CD14-positive monocyte (primary cell): ENCODE results near the gene TXNRD1. TPM values are rescaled to one million over a fixed set of nuclear protein-coding genes. Genes with fewer than 3 reads are reported as not detected.
"Not testable (repeated sequence)": the region's sequence is repeated elsewhere in the genome, so short reads cannot be mapped to it uniquely, and the experiment has no call there.

Experiments
- DNase-seq, 3 donors: peaks; one replicate each; pipeline ENCODE4 v3.0.0-alpha.2; 2011 to 2022
- H2AFZ ChIP-seq: 2 replicates; pipeline ENCODE4 v1.6.0; 2012; ENCODE audit warnings: mild to moderate bottlenecking, low read depth, low read length, inconsistent platforms; ENCODE audit not compliant: insufficient read depth, poor library complexity, severe bottlenecking
- H3K27ac ChIP-seq, 2 donors: 1 replicate in 1 of 2; 2 replicates in 1 of 2; pipeline ENCODE4 v1.5.1; 2012 to 2013; ENCODE audit warnings: low read length in 2 of 2, control low read depth in 1 of 2, inconsistent platforms in 1 of 2, low read depth in 1 of 2, mild to moderate bottlenecking in 1 of 2
- H3K27me3 ChIP-seq, 2 donors: one replicate each; pipeline versions ENCODE4 v1.6.0 to v1.6.1; 2011 to 2013; ENCODE audit warnings: low read length in 2 of 2; ENCODE audit not compliant: control insufficient read depth in 2 of 2, insufficient read depth in 2 of 2
- H3K36me3 ChIP-seq, 2 donors: replicated peaks in 1 of 2; 1 replicate in 1 of 2; 2 replicates in 1 of 2; pipeline versions ENCODE4 v1.5.1 to v1.6.1; 2012 to 2013; ENCODE audit warnings: low read length in 2 of 2, control low read depth in 1 of 2, inconsistent platforms in 1 of 2, mild to moderate bottlenecking in 1 of 2; ENCODE audit not compliant: insufficient read depth in 2 of 2, control insufficient read depth in 1 of 2
- H3K4me1 ChIP-seq, 2 donors: 1 replicate in 1 of 2; 2 replicates in 1 of 2; pipeline versions ENCODE4 v1.5.1 to v1.6.1; 2012 to 2013; ENCODE audit warnings: low read length in 2 of 2, control low read depth in 1 of 2, inconsistent platforms in 1 of 2, mild to moderate bottlenecking in 1 of 2, moderate library complexity in 1 of 2; ENCODE audit not compliant: insufficient read depth in 2 of 2, control insufficient read depth in 1 of 2
- H3K4me2 ChIP-seq: replicated peaks from 2 replicates; pipeline ENCODE3; 2012; ENCODE audit warnings: low read length, moderate library complexity, mild to moderate bottlenecking; ENCODE audit not compliant: poor library complexity, severe bottlenecking; ENCODE audit errors: extremely low read depth
- H3K4me3 ChIP-seq, 3 experiments: fragments of 200-600 bp in 1 of 3; sonication (generic) in 1 of 3; replicated peaks in 1 of 3; 1 replicate in 2 of 3; 2 replicates in 1 of 3; pipeline ENCODE4 v1.5.1; 2011 to 2013; ENCODE audit warnings: low read length in 3 of 3, mild to moderate bottlenecking in 3 of 3, control low read depth in 2 of 3, low read depth in 2 of 3, inconsistent platforms in 1 of 3, moderate library complexity in 1 of 3
- H3K79me2 ChIP-seq: 2 replicates; pipeline ENCODE4 v1.6.0; 2012; ENCODE audit warnings: mild to moderate bottlenecking, control low read depth, inconsistent platforms, low read length, moderate library complexity; ENCODE audit not compliant: insufficient read depth
- H3K9ac ChIP-seq: 2 replicates; pipeline ENCODE4 v1.6.0; 2017; ENCODE audit warnings: low read length, mild to moderate bottlenecking; ENCODE audit not compliant: insufficient read depth, poor library complexity, severe bottlenecking
- H3K9me3 ChIP-seq, 2 donors: replicated peaks in 1 of 2; 1 replicate in 1 of 2; 2 replicates in 1 of 2; pipeline versions ENCODE4 v1.5.1 to v1.6.1; 2012 to 2013; ENCODE audit warnings: low read length in 2 of 2, control low read depth in 1 of 2; ENCODE audit not compliant: control insufficient read depth in 1 of 2, insufficient read depth in 1 of 2
- H4K20me1 ChIP-seq: 2 replicates; pipeline ENCODE4 v1.6.0; 2012; ENCODE audit warnings: mild to moderate bottlenecking, low read length, control low read depth, moderate library complexity; ENCODE audit not compliant: insufficient read depth
- H3K27ac Mint-ChIP-seq, 7 donors: one replicate each; pipeline ENCODE4 v1.8.0; 2020; ENCODE audit warnings: mild to moderate bottlenecking in 7 of 7, mixed read lengths in 7 of 7, moderate library complexity in 6 of 7, inconsistent platforms in 2 of 7
- H3K27me3 Mint-ChIP-seq, 3 donors: one replicate each; pipeline ENCODE4 v1.8.0; 2021 to 2022; ENCODE audit warnings: low read depth in 3 of 3, mild to moderate bottlenecking in 3 of 3, mixed read lengths in 3 of 3, moderate library complexity in 3 of 3, inconsistent platforms in 1 of 3
- H3K36me3 Mint-ChIP-seq, 2 donors: one replicate each; pipeline ENCODE4 v1.8.0; 2020; ENCODE audit warnings: mixed read lengths in 2 of 2, inconsistent platforms in 1 of 2, mild to moderate bottlenecking in 1 of 2
- H3K4me1 Mint-ChIP-seq: one replicate; pipeline ENCODE4 v1.8.0; 2020; ENCODE audit warnings: mild to moderate bottlenecking, mixed read lengths
- H3K4me3 Mint-ChIP-seq, 2 donors: one replicate each; pipeline ENCODE4 v1.8.0; 2020; ENCODE audit warnings: mild to moderate bottlenecking in 2 of 2, mixed read lengths in 2 of 2, moderate library complexity in 1 of 2
- H3K9me3 Mint-ChIP-seq, 7 donors: one replicate each; pipeline ENCODE4 v1.8.0; 2020 to 2022; ENCODE audit warnings: mixed read lengths in 7 of 7, mild to moderate bottlenecking in 6 of 7, moderate library complexity in 6 of 7, inconsistent platforms in 2 of 7
- WGBS: methylation state at CpG from one replicate; pipeline ENCODE4 v1.1.5; 2013; ENCODE audit warnings: missing lambda C conversion rate; ENCODE audit not compliant: insufficient coverage; 5-methylcytosine and 5-hydroxymethylcytosine counted together
- intact Hi-C, 2 donors: fragments of 100-400 bp; cut with micrococcal nuclease; formaldehyde crosslinking; loops; one replicate each; pipeline versions ENCODE4 v1.15.0 to v1.15.1; 2023
- polyA plus RNA-seq, 3 donors: library from polyadenylated mRNA; depleted of rRNA in 1 of 3; unstranded in 2 of 3; stranded (reverse) in 1 of 3; fragments of 300-500 nt in 2 of 3; fragments of >200 nt in 1 of 3; fragmentation: Illumina TruSeq in 2 of 3; gene quantifications; 1 replicate in 2 of 3; 2 replicates in 1 of 3; pipeline ENCODE4 v1.2.3, GENCODE V29; 2012 to 2021
- TF ChIP-seq, protein P1 (sequence below): fragments of 200-600 bp; IDR thresholded peaks from one replicate; pipeline ENCODE4 v1.8.0; 2022; ENCODE audit warnings: antibody characterized with exemption, mild to moderate bottlenecking

Gene TXNRD1
- polyA plus RNA-seq, 3 donors = 26.9 to 46.1 (median 29.2) TPM

DNA sequence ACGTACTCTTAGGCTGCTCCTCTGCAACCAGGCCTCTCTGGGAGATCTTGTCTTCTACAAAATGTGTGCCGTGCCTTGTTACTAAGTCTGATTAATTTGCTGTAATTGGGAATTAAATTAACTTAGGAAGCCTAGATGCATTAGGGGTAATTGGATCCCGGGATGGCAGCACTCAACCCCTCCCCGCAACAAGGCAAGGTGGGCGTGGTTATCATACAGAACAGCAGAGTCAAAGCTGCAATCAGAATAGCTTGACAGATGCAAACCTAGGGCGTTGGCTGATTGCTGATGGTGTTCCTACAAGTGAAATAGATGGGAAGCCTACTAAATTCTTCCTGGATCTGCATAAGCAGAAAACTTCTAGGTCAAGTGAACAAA, 43.0 kb upstream of the TXNRD1 start:
- Histone ChIP-seq H3K4me3 (no peak overlapping the region), H2AFZ (no peak overlapping the region), H3K4me1 (peaks cover 5 to 6% of the 10 kb centered on the region in 2 donors), H3K4me2 (no peak overlapping the region), H3K27ac (no peak overlapping the region), H3K9me3 (no peaks in the 10 kb centered on the region), H4K20me1 (no peaks in the 10 kb centered on the region), H3K9ac (no peak overlapping the region), H3K79me2 (no peaks in the 10 kb centered on the region), H3K36me3 (no peaks in the 10 kb centered on the region), H3K27me3 (no peaks in the 10 kb centered on the region)
- peaks cover 0 to 2% (median 2%) of the 10 kb centered on the region in 3 donors for H3K27me3 Mint-ChIP-seq
- H3K36me3 Mint-ChIP-seq = no peaks in the 10 kb centered on the region
- H3K4me3 Mint-ChIP-seq = no peak overlapping the region
- H3K4me1 Mint-ChIP-seq = peaks cover 12% of the 10 kb centered on the region
- H3K9me3 Mint-ChIP-seq = peaks cover 0 to 2% (median 0%) of the 10 kb centered on the region in 7 donors
- DNase-seq = no peak
- intact Hi-C loops = no loop called here
- TF ChIP-seq, protein P1, sequence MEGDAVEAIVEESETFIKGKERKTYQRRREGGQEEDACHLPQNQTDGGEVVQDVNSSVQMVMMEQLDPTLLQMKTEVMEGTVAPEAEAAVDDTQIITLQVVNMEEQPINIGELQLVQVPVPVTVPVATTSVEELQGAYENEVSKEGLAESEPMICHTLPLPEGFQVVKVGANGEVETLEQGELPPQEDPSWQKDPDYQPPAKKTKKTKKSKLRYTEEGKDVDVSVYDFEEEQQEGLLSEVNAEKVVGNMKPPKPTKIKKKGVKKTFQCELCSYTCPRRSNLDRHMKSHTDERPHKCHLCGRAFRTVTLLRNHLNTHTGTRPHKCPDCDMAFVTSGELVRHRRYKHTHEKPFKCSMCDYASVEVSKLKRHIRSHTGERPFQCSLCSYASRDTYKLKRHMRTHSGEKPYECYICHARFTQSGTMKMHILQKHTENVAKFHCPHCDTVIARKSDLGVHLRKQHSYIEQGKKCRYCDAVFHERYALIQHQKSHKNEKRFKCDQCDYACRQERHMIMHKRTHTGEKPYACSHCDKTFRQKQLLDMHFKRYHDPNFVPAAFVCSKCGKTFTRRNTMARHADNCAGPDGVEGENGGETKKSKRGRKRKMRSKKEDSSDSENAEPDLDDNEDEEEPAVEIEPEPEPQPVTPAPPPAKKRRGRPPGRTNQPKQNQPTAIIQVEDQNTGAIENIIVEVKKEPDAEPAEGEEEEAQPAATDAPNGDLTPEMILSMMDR = no peak
- no peak overlapping the region for H3K27ac Mint-ChIP-seq
- WGBS = 91% methylated on average over 6 of the region's 6 CpGs

DNA sequence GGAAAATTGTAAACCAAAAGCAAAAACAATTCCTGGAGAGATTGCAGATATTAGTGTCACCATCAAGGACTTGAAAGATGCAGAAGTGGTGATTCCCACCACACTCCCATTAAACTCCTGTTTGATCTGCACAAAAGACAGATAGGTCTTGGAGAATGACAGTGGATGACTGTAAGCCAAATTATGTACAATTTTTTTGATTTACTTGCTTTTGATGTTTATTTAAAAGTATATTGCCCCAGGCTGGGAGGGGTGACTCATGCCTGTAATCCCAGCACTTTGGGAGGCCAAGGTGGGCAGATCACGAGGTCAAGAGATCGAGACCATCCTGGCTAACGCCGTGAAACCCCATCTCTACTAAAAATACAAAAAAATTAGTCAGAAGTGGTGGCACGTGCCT, 41.8 kb upstream of the TXNRD1 start:
- H3K79me2 ChIP-seq, H3K36me3 Mint-ChIP-seq, H3K9me3 ChIP-seq, H2AFZ ChIP-seq, H4K20me1 ChIP-seq, H3K27ac ChIP-seq, H3K4me2 ChIP-seq, H3K4me3 Mint-ChIP-seq, H3K27ac Mint-ChIP-seq, H3K4me3 ChIP-seq, H3K9ac ChIP-seq, intact Hi-C loops, H3K36me3 ChIP-seq, DNase-seq, H3K27me3 Mint-ChIP-seq, H3K9me3 Mint-ChIP-seq, H3K27me3 ChIP-seq: not testable (repeated sequence)
- H3K4me1 Mint-ChIP-seq = peaks cover 23% of the 10 kb centered on the region
- peaks cover 13 to 16% of the 10 kb centered on the region in 2 donors for H3K4me1 ChIP-seq
- 100% methylated on average over 1 of the region's 5 CpGs for WGBS
